Esophagus (tissue), 2 donors: ENCODE measurements around the gene CDC42BPB. TPM values are rescaled to one million over a fixed set of nuclear protein-coding genes. Genes with fewer than 3 reads are reported as not detected.
A peak's percentile ranks its signal among the peaks of the same experiment; 100 is the strongest.

ENCODE experiments used
- H3K27ac ChIP-seq, 2 donors: one replicate each; pipeline ENCODE4 v1.5.1; 2013; ENCODE audit warnings: low read depth in 2 of 2, mild to moderate bottlenecking in 2 of 2, inconsistent platforms in 1 of 2, low read length in 1 of 2, moderate library complexity in 1 of 2
- H3K27me3 ChIP-seq, 2 donors: one replicate each; pipeline ENCODE4 v1.6.1; 2013; ENCODE audit warnings: low read length in 2 of 2, control low read depth in 1 of 2, mild to moderate bottlenecking in 1 of 2; ENCODE audit not compliant: insufficient read depth in 2 of 2, control insufficient read depth in 1 of 2
- H3K36me3 ChIP-seq, 2 donors: one replicate each; pipeline ENCODE4 v1.6.1; 2013; ENCODE audit warnings: low read length in 1 of 2; ENCODE audit not compliant: control insufficient read depth in 2 of 2, insufficient read depth in 2 of 2
- H3K4me1 ChIP-seq, 2 donors: one replicate each; pipeline ENCODE4 v1.6.1; 2013; ENCODE audit warnings: low read length in 1 of 2; ENCODE audit not compliant: control insufficient read depth in 2 of 2, insufficient read depth in 2 of 2
- H3K4me3 ChIP-seq, 2 donors: one replicate each; pipeline ENCODE4 v1.5.1; 2013; ENCODE audit warnings: low read length in 2 of 2, mild to moderate bottlenecking in 2 of 2, low read depth in 1 of 2, moderate library complexity in 1 of 2
- H3K9me3 ChIP-seq, 2 donors: one replicate each; pipeline ENCODE4 v1.6.1; 2013; ENCODE audit warnings: mild to moderate bottlenecking in 2 of 2, low read depth in 1 of 2, low read length in 1 of 2, moderate library complexity in 1 of 2; ENCODE audit not compliant: control insufficient read depth in 2 of 2, insufficient read depth in 1 of 2
- WGBS, 2 donors: extraction: QIAGEN DNeasy Blood & Tissue Kit; methylation state at CpG; one replicate each; pipeline ENCODE4 v1.1.7; 2013; 5-methylcytosine and 5-hydroxymethylcytosine counted together
- polyA plus RNA-seq, 2 donors: library from polyadenylated mRNA; stranded (reverse); fragments of 200-250 nt; gene quantifications; one replicate each; pipeline ENCODE4 v1.2.3, GENCODE V29; 2013
- donor health status: healthy with polysubstance abuse.
- donor health status: Bipolar disorder and iron deficiency.

The CDC42BPB gene, protein sequence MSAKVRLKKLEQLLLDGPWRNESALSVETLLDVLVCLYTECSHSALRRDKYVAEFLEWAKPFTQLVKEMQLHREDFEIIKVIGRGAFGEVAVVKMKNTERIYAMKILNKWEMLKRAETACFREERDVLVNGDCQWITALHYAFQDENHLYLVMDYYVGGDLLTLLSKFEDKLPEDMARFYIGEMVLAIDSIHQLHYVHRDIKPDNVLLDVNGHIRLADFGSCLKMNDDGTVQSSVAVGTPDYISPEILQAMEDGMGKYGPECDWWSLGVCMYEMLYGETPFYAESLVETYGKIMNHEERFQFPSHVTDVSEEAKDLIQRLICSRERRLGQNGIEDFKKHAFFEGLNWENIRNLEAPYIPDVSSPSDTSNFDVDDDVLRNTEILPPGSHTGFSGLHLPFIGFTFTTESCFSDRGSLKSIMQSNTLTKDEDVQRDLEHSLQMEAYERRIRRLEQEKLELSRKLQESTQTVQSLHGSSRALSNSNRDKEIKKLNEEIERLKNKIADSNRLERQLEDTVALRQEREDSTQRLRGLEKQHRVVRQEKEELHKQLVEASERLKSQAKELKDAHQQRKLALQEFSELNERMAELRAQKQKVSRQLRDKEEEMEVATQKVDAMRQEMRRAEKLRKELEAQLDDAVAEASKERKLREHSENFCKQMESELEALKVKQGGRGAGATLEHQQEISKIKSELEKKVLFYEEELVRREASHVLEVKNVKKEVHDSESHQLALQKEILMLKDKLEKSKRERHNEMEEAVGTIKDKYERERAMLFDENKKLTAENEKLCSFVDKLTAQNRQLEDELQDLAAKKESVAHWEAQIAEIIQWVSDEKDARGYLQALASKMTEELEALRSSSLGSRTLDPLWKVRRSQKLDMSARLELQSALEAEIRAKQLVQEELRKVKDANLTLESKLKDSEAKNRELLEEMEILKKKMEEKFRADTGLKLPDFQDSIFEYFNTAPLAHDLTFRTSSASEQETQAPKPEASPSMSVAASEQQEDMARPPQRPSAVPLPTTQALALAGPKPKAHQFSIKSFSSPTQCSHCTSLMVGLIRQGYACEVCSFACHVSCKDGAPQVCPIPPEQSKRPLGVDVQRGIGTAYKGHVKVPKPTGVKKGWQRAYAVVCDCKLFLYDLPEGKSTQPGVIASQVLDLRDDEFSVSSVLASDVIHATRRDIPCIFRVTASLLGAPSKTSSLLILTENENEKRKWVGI (N-terminal part only)
- polyA plus RNA-seq: 10 to 100 TPM; 29.9 to 35.2 TPM

- Histone ChIP-seq H3K9me3 (no peaks in the 10 kb centered on the region), H3K4me3 (peak within 1 kb of the TSS; percentile 95 to 98), H3K27ac (peak within 1 kb of the TSS; percentile 95 to 96), H3K27me3 (no peaks in the 10 kb centered on the region), H3K4me1 (peaks cover 4 to 8% of the 10 kb centered on the region in 2 donors), H3K36me3 (no peaks in the 10 kb centered on the region)
- 1% methylated on average over 66 to 113 of the region's 113 CpGs for WGBS, 2 donors
Observed at GRCh38 chr14:103057372-103058163, at the start of gene CDC42BPB. Gene CDC42BPB, minus strand, starts transcription at chr14:103057549. Its CDS starts 376 bp downstream, at chr14:103057173.

DNA sequence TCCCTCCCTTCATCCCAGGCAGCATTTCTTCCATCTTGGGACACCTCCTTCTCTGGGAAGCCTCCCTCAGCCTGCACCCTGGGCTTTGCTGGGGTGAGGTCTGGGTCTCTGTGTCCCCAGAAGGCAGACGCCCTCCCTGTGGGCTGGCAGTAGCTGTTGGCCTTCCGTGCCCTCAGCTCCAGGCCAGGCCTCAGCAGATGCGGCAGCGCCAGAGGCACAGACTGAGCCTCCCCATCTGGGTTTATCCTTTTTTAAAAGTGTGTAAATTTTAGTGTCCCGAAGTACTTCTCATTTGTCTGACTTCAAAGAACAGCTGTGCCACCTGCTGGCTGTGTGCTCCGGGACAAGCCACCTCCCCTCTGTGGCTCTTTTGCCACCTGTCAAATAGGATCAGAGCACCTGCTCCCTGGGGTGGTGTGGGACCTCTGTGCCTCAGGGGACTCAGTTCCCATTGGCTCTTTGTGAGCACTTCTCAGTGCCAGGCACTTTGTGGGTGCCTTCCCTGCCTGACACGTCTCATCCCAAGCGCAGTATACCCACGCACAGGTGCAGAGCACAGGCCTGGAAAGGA is 48.3 kb upstream of the CDC42BPB start:
- Histone ChIP-seq H3K27ac (no peak overlapping the region), H3K36me3 (no peaks in the 10 kb centered on the region), H3K9me3 (peaks cover 0 to 3% of the 10 kb centered on the region in 2 donors), H3K4me3 (no peak overlapping the region), H3K27me3 (peaks cover 0 to 10% of the 10 kb centered on the region in 2 donors), H3K4me1 (peaks cover 0 to 18% of the 10 kb centered on the region in 2 donors)
- 57 to 61% methylated on average over 9 of the region's 9 CpGs for WGBS, 2 donors

GRCh38 chr14:103104654-103105452 is 47.5 kb upstream of the CDC42BPB start:
- H3K27ac ChIP-seq: no peak overlapping the region
- H3K4me1 ChIP-seq: peaks cover 0 to 12% of the 10 kb centered on the region in 2 donors
- peaks cover 0 to 10% of the 10 kb centered on the region in 2 donors for H3K27me3 ChIP-seq
- H3K4me3 ChIP-seq: no peak overlapping the region
- 3 to 5% methylated on average over 57 to 59 of the region's 59 CpGs for WGBS, 2 donors
- peaks cover 0 to 3% of the 10 kb centered on the region in 2 donors for H3K9me3 ChIP-seq
- no peaks in the 10 kb centered on the region for H3K36me3 ChIP-seq

DNA sequence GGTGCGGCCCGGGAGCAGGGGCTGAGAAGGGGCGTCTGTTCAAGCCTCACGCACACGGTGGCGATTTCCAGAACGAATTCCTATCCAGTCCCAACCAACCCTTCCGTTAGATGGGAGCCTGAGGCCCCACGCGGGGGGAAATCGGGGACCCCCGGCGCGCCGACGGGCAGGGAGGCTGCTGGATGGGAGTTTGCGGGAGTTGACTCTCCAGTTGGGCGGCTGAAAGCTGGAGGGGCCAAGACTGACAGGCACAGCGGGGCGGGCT is 47.0 kb upstream of the CDC42BPB start:
- peaks cover 0 to 12% of the 10 kb centered on the region in 2 donors for H3K4me1 ChIP-seq
- no peak overlapping the region for H3K27ac ChIP-seq
- H3K27me3 ChIP-seq: peaks cover 0 to 10% of the 10 kb centered on the region in 2 donors
- H3K9me3 ChIP-seq: peaks cover 0 to 3% of the 10 kb centered on the region in 2 donors
- H3K36me3 ChIP-seq: no peaks in the 10 kb centered on the region
- H3K4me3 ChIP-seq: no peak overlapping the region
- WGBS, 2 donors: 10 to 11% methylated on average over 20 of the region's 20 CpGs

GRCh38 chr14:103103461-103104388 is 46.4 kb upstream of the CDC42BPB start:
- Histone ChIP-seq H3K4me3 (peak overlapping the region; percentile 22 to 28), H3K36me3 (no peaks in the 10 kb centered on the region), H3K4me1 (peaks cover 0 to 12% of the 10 kb centered on the region in 2 donors), H3K9me3 (peaks cover 0 to 3% of the 10 kb centered on the region in 2 donors), H3K27me3 (peaks cover 0 to 10% of the 10 kb centered on the region in 2 donors), H3K27ac (no peak overlapping the region)
- WGBS, 2 donors: 8 to 9% methylated on average over 53 to 68 of the region's 68 CpGs

- Histone ChIP-seq H3K9me3 (peaks cover 0 to 3% of the 10 kb centered on the region in 2 donors), H3K4me1 (peaks cover 0 to 12% of the 10 kb centered on the region in 2 donors), H3K27me3 (peaks cover 0 to 10% of the 10 kb centered on the region in 2 donors), H3K36me3 (no peaks in the 10 kb centered on the region), H3K4me3 (peak overlapping the region in 1 of 2 donors; percentile 10), H3K27ac (no peak overlapping the region)
- 34 to 55% methylated on average over 39 of the region's 39 CpGs for WGBS, 2 donors
Observed at GRCh38 chr14:103102689-103103260, 45.4 kb upstream of the CDC42BPB start.

GRCh38 chr14:103101963-103102688 is 44.8 kb upstream of the CDC42BPB start:
- Histone ChIP-seq H3K9me3 (peaks cover 0 to 3% of the 10 kb centered on the region in 2 donors), H3K4me1 (peaks cover 0 to 12% of the 10 kb centered on the region in 2 donors), H3K36me3 (no peaks in the 10 kb centered on the region), H3K4me3 (peak overlapping the region in 1 of 2 donors; percentile 10), H3K27ac (no peak overlapping the region), H3K27me3 (peaks cover 0 to 10% of the 10 kb centered on the region in 2 donors)
- WGBS, 2 donors: 39 to 51% methylated on average over 85 of the region's 85 CpGs
